HG02610 (cell line): ENCODE data around the gene STK32B.

Experiments
- ATAC-seq: cut with Tn5 transposase; IDR thresholded peaks from one replicate; pipeline ENCODE4 v1.9.1; 2021; ENCODE audit warnings: mild to moderate bottlenecking, moderate library complexity; ENCODE audit not compliant: unreplicated experiment

The STK32B gene

DNA sequence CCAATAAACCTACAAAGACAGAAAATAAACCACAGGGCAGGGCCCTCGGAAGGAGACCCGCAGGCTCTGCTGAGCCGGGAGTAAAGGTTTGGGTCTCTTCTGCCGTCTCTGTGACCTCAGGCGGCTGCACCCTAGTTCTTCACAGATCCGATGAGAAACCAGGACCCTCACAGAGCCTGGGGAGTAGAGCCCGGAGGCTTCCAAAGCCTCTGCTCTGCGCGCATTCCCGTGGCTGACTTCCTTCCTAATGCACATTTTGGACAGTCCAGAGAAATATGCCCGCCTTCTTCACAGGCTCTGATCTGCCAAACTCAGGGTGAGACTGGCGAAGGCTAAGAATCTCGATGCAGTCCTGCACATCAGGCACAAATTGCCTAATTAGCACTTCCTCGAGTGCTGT, 411.6 kb downstream of the STK32B start:
- ATAC-seq = no peak

DNA sequence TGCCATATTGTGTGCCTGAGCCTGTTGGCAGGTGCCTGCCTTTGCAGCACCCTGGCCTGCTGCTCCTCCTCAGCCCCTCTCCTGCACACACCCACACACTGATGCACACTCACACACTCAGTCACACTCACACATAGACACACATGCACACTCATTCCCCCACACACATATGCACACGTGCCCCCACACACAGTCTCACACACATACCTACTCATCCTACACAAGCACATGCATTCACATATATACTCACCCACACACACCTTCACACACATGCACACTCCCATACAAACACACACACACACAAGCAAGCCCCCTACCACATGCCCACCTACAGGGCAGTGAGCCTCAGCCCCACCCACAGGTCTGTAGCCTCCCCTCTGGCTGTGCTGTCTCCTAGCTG, 412.1 kb downstream of the STK32B start:
- ATAC-seq = no peak

DNA sequence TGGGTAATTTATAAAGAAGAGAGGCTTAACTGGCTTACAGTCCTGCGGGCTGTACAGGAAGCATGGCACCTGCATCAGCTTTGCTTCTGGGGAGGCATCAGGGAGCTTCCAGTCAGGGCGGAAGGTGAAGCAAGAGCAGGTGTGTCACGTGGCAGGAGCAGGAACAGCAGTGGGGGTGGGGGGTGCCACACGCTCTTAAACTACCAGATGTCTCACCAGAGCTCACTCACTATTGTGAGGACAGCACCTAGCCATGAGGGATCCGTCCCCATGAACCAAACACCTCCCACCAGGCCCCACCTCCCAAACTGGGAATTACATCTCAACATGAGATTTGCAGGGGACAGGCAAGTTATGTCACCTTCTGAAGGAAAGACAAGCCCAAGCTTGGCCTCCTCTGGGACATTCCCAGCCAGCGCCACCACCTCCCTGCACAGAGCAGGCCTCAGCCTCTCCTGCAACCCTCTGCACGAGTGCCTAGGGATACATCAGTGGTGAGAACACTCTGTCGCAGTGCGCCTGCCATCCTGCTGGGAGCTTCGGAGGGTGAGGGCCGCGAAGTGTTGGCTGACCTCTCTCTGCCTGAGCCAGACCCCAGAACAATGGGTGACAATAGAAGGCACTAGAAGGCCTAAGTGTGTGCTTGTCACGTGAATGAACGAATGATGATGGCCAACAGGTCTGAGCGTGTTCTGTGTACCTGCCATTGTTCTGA, 412.8 kb downstream of the STK32B start:
- no peak for ATAC-seq

DNA sequence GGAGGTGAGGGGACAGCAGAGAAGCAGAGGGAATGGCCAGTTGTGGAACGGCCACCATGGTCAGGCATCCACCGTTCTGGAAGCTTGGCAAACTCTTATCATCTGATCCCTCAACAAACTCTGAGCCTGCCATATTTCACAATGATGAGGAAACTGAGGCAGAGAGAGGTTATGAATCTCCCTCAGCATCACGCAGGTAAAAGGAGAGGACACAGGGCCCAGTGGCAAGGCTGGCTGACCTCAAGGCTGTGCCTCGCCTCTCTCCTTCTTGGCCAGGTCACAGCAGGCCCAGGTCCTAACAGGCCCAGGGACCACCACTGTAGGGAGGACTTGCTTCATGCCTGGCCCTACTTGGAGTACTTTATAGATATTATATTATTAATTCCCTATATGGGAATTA, 414.2 kb downstream of the STK32B start:
- ATAC-seq = no peak

DNA sequence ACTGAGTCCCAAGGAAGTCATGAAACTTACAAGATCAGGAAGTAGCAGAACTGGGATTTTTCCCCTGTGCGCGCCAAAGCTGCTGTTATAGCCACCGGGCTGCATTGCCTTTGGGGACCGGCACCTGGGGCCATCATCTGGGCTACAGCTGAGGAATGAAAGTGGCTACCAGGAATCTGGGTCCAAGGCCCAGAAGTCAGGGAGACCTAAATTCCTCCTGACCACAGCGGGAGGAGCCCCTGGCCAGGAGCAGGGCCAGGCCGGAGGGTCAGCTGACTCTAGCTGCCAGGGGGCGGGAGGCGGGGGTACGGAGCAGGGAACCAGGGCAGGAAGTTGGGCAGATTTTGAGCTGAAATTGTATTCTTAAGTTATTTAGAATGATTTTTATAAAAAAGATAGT, 414.7 kb downstream of the STK32B start:
- ATAC-seq = no peak

DNA sequence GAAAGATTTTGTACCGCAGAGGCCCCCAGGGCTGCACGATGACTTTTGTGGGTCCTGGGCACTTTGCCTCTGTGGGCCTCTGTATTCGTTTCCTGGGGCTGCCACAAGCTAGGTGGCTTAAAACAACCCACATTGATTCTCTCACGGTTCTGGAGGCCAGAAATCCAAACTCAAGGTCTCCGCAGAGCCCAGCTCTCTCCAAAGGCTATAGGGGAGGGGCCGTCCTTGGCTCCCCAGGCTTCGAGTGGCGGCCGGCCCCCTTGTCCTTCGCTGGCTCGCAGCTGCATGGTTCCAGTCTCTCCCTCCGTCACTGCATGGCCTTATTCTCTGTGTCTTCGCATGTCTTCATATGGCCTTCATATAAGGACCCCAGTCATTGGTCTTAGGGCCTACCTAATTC, 415.8 kb downstream of the STK32B start:
- no peak for ATAC-seq

DNA sequence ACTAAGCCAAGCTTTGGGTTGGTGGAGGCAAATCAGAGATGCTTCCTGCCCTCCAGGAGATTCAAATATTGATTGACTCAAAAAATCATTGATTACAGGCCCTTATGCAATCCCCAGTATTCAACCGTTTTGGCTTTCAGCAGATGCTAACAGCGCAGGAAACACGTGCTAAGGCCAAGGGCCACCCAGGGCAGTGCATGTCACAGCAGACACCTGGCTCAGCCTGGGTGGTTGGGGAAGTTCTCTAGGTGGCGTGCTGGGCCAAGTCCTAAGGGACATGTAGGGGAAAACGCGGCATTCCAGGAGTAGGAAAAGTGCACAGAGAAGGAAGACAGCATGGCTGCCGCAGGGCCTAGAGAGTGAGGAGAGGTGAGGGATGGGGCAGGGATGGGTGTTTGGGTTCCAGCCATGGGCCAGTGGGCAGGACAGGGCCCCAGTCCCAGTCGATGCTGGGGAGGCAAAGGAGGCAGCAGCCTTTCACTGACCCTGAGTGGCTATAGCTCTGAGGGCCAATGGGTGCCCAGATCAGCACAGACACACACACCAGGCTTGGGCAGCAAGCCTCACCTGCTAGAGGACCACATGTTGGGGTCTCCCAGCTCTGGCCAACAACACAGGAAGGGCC, 418.0 kb downstream of the STK32B start:
- ATAC-seq = no peak

DNA sequence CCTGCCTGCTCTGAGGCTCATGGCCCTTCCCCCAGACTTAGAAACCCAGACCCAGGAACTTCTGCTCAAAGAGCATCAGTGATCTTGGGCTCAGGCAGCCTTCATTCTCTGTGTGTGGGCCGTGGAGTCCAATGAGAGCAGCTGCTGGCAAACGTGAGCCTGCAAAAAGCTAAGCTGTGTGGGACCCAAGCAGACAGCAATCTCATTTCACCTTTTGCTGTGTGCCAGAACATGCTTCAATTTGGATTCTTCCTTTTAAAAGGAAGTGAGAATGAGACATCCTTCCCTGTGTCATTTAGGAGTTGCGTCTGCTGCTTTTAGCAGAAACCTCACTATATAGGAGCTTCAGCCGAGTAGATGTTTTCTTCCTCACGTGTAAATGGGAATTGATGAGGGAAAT, 418.6 kb downstream of the STK32B start:
- ATAC-seq = no peak

DNA sequence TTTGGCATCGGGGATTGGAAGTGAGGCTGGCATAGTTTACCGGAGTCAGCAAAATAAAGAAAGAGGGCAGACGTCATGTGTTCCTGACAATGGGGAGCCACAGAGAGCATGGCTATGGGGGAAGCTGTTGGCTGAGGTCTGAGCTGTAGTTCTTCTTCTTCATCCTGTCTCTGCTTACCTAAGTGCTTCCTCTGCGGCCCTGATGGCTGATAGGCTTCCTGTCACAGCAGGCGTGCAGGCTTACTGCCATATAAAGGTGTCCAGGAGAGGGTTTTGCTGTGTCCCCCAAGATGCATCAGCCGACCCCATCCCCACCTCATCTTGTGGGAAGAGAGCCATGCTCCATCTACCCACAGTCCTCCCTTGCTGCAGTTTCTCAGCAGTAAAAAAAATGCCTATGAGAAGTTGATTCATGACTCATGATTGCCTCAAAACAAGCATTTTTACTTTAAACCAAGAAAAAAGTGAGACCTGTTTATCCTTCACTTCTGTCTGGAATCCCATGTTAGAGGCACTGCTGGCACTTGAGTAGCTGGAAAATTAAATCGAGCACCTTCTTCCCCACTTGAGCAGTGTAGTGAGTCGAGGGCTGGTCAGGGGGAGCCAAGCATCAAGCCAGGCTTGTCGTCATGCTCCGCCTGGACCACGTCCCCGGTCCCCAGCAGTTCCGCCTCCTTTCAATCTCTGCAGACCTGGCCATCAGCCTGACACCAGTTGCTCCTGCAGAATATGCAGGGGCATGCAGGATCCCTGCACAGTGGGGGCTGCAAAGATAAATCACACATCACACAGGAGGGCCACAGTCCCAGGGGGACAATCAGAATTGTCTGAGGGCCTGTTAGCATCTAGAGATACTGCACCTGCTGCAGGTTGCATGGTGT, 419.3 kb downstream of the STK32B start:
- ATAC-seq = no peak

DNA sequence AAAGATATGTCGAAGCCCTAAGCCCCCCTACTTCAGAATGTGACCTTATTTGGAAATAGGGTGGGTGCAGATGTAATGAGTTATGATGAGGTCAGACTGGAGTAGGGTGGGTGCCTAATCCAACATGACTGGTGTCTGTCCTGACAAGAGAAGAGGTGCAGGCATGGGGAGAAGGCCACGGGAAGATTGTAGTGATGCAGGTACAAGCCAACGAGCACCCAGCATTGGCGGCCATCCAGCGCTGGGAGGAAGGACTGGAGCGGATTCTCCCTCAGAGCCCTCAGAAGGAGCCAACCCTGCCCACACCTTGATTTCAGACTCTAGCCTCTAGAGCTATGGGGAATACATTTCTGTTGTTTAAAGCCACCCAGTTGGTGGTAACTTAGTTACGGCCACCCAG, 419.9 kb downstream of the STK32B start:
- no peak for ATAC-seq

DNA sequence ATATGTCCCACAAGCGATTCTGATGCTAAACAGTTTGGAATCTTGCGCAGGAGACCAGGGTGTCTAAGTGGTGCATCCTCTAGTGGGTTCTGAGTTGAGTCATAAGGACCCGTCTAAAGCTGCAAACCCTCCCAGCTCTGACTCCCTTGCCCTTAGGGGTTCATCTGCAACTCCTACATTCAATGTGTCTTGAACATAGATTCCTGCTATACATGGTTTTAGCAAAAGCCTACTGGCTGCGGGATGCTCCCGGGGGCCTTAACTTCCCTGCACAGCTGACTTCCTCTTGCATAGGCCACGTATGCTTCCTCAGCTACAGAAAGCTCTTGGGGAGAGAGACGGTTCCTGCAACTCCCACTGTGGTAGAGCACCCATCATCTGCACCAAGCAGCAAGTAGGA, 420.4 kb downstream of the STK32B start:
- no peak for ATAC-seq

DNA sequence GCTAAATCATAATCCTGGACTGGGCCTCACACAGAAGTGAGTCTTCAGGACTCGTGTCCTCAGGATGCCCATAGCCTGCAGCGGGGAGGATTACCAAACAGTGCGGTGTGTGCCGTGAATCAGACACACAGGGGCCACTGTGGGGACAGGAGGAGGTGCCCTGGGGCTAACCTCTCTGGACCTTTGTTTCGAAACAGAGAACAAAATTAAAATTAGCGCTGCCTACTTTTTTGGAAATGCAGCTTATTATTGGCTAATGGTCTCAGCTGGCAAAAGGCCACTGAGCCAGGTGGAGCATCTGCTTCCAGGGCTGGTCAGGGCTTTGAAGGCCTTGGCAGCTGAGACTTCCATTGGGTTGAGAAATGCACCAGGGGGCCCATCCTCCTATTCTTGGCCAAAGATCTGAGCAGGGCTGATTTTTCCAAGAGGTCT, 420.9 kb downstream of the STK32B start:
- ATAC-seq = no peak

DNA sequence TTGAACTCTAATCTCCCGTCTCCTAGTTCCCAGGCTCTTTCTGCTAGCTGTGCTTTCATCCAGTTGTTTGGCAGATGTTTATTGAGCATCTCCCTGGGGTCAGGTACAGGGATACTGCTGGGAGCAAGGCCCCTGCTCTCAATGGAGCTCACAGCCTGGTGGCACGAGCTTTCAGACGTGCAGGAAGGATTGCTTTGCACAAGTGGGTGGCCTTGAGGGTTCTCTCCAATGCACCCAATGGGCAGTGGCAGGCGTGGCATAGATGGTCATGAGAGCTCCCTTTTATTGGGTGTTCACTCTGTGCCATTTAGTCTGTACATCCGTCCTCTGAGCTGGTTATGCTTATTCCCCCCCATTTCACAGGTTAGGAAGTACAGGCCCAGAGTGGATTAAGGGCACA, 421.8 kb downstream of the STK32B start:
- ATAC-seq = no peak

DNA sequence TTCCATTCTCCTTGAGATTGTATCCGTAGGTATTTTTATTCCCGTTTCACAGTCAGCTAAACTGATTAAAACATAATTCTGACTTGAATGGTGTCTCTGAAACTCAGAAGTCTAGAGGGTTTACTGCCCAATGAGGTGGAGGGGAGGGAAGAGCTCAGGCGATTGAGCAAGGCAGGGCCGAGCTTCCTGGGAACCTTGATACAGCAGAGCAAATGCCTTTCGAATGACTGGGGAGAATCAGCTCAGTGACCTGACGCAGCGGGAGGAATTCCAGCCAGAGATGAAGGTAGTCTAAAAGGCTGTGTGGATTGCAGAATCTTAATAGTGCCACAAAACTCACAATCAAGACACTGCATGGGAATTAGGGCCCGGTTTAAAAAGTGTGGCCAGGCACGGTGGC, 423.5 kb downstream of the STK32B start:
- ATAC-seq = no peak

DNA sequence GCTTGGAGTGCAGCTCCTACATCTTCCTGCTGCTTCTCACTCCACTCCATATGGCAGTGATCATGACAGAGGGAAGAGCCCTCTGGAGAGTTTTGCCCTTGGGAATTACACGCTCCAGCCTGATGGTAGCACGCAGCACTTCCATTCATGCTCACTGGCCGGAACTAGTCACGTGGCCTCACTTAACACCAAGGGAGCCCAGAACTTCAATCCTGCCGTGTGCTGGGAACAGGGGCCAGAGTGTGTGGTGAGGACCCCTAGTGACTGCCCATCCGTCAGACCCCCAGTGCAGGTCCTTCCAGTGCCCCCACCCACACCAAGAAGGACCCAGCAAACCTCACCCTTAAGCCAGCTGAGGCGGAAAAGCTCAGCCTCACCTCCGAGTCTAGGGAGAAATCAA, 426.3 kb downstream of the STK32B start:
- no peak for ATAC-seq

DNA sequence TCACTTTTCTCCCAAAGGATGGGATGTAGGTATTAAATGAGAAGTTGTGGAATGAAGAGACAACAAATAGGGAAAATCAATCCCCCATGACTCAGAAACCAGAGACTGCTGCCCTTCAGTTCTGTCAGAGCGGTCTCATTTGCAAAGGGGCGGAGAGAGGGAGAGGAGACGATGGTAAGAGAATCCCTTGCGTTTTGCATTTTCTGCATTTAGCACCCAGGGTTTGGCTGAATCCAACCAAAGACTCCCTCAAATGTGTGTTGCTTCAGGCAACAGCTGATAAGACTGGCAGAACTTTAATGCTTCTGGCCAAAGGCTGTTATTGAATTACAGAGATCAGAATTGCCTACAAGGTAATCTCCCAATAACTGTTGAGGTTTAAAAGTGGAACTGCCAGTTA, 426.9 kb downstream of the STK32B start:
- ATAC-seq = no peak

DNA sequence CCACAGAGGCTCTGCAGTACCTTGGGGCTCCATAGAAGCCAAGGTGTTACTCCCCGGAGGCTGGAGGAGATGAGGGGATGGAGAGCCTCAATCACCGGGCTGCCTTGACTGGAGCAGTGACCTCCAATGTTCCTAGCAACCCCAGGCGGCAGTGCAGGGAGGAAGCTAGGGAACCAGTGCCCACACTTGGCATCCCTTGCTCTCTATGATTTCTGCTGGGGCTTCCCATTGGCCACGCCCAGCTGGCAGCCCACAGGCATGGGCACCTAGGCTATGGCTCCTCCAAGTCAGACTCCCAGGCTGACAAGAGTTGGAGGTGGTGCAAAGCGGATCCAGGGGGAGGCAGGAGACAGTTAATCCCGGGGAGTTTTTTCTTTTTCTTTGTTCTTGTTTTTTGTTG, 427.4 kb downstream of the STK32B start:
- no peak for ATAC-seq

DNA sequence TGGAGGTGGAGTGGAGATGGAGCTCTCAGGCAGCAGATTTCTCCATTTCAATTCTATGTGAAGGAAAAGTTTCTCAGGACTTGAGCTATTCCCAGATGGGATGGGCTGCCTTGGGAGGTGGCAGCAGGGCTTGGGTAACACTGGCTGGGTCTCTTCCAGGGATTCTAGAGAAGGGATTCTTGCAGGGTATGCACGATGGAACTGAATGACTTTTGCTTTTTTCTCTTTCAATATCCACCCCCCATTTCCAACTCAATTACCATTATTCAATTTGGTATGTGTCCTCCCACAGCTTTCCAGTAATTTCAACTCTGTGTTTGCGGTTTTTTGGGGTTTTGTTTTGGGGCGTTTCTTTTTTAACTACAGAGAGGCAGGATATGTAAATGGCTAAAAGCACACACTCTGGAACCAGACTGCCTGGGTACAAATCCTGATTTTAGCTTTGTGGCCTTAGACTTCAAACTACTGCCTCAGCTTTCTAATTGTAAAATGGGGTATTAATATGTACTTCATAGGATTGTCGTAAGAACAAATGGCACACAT, 428.3 kb downstream of the STK32B start:
- ATAC-seq = no peak

DNA sequence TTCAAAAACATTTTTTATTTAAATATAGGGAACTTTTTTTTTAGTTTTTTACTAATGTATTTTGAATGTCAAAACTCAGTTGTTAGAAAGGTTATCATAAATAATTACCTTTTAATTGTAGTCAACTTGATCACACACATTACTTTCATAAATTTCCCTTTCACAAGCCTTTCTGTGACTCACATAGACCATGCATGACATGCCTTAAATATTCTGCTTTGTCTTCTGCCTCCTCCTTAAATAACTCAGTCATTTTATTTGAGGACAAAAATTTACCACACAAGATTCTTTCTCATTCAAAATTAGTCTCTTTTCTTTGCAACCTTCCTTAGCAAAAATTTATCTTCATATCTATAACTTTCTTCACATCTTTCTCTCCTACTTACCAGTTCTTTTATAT, 437.1 kb downstream of the STK32B start:
- no peak for ATAC-seq

DNA sequence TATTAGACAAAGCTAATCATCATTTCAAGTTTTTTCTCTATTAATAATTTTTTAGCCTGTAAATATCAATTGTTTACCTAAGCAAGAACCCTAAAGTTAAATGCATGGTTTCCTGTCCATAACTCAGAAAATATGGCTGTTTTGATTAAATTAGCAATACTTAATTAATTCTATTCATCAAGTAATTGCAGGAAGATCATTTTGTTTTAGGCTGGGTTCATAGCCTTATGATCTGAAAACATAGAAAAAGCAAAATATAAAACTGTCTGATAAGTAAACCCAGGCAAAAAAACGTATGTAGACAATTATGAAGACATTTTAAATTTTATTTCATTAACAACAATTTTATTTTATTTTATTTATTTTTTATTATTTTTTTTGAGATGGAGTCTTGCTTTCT, 438.0 kb downstream of the STK32B start:
- no peak for ATAC-seq

DNA sequence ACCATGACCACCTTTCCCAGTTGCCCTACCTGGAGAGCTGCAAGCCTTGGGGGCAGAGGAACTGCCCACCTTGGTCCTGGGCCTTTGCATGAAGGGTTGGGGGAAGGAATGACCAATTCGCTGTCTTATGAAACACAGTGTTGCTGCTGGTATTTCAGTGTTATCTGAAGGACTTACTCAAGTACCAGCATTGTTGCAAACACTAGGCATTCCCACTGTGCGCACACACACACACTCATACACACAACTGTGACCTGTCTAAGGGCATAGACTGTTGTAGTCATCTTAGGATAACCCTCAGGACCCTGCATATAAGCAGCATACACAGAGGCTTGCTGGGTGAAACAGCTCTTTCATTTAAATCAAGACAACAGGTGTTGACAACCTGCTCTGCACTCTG, 446.2 kb downstream of the STK32B start:
- no peak for ATAC-seq

DNA sequence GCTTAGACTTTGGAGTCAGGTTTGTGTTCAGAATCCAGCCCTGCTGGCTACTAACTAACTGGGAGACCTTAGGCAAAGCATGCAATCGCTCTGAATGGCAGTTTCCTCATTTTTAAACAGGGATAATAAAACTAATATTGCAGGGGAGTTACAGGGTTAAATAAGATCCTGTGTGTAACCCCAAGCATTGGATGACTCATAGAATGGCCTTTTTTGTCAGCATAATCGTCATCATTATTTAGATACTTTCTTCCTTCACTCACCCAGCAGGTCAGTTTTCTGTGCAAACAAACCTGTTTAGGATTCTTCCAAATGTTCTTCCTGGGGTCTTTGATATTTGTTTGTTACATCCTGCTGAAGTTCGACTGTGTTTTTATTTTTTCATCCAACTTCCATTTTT, 448.9 kb downstream of the STK32B start:
- ATAC-seq = no peak
